Activated naive CD4-positive, alpha-beta T cell treated with anti-CD3 and anti-CD28 coated beads, Interleukin-2, amount 50 U/mL, for 72 hours (primary cell): ENCODE measurements around the gene NKD1. TPM values are rescaled to one million over a fixed set of nuclear protein-coding genes. Genes with fewer than 3 reads are reported as not detected.

Source experiments
- ATAC-seq, 2 donors: fragments of 150-1000 bp; cut with Tn5 transposase; 2 replicates each; pipeline ENCODE4 v1.10.0; 2021; ENCODE audit warnings: mild to moderate bottlenecking in 2 of 2, moderate library complexity in 2 of 2
- DNase-seq, 2 donors: peaks; one replicate each; pipeline ENCODE4 v3.0.0; 2021 to 2022; ENCODE audit warnings: low spot score in 2 of 2
- H3K27ac Mint-ChIP-seq, 2 donors: one replicate each; pipeline ENCODE4 v1.8.0; 2022; ENCODE audit warnings: mild to moderate bottlenecking in 2 of 2, mixed read lengths in 2 of 2
- H3K36me3 Mint-ChIP-seq, 2 donors: one replicate each; pipeline ENCODE4 v1.8.0; 2022; ENCODE audit warnings: mixed read lengths in 2 of 2
- H3K9me3 Mint-ChIP-seq, 2 donors: one replicate each; pipeline ENCODE4 v1.8.0; 2022; ENCODE audit warnings: mixed read lengths in 2 of 2
- total RNA-seq, 2 donors: library from RNA; stranded (reverse); gene quantifications; one replicate each; pipeline ENCODE4 v1.2.3, GENCODE V29; 2022

NKD1 gene
- total RNA-seq, 2 donors from 2014 or later: 1.4 to 2.1 TPM

- Mint-ChIP-seq H3K36me3 (peaks cover 26 to 35% of the 10 kb centered on the region in 2 donors), H3K9me3 (no peaks in the 10 kb centered on the region), H3K27ac (peak overlapping the region in 1 of 2 donors; percentile 5)
- no peak for ATAC-seq
- no peak for DNase-seq
Measured at GRCh38 chr16:50560903-50561863, 13.0 kb downstream of the NKD1 start.

DNA sequence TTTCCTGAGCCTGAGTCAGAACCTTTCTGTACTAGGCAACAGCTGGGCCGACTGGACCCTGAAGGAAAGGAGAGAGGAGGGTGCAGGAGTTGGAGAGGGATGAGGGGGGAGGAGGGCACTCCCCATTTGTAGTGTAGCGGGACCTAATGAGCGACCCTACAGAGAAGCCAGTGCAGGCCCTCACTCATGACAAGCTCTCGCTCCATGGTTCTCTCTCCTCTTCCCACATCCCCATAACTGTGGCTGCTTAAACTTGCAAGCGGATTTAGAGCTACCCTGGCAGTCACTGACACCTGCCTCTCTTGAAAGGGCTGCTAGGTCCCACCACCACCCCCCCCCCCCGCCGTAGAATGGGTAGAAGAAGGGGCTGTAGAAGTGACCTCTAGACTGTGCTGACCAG lies 14.5 kb downstream of the NKD1 start:
- ATAC-seq: no peak
- peak overlapping the region in 1 of 2 donors; percentile 32 for H3K27ac Mint-ChIP-seq
- peaks cover 13 to 38% of the 10 kb centered on the region in 2 donors for H3K36me3 Mint-ChIP-seq
- no peaks in the 10 kb centered on the region for H3K9me3 Mint-ChIP-seq
- DNase-seq: no peak

DNA sequence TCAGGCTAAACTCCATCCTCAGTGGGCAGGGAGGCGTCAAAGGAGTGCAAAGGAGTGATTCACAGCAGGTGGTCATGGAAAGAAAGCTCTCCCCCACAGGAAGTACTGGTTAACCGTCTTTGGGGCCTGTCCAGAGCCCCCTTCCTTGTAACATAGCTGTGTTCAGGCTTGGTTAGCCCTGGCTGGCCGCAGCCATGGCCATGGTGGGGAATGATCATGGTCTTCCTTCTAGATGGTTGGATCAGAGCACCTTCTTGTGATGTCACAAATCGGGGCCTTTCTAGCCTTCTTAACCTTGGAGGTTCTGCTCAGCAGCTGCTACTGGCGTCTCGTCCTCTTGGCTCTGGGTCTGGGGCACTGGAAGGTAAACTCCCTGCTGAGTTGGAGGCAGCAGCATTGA lies 15.8 kb downstream of the NKD1 start:
- H3K36me3 Mint-ChIP-seq: peaks cover 12 to 31% of the 10 kb centered on the region in 2 donors
- ATAC-seq (no peak), DNase-seq (no peak)
- no peak overlapping the region for H3K27ac Mint-ChIP-seq
- no peaks in the 10 kb centered on the region for H3K9me3 Mint-ChIP-seq

GRCh38 chr16:50565428-50565827 lies 17.2 kb downstream of the NKD1 start:
- Mint-ChIP-seq H3K9me3 (no peaks in the 10 kb centered on the region), H3K27ac (no peak overlapping the region), H3K36me3 (peaks cover 12 to 20% of the 10 kb centered on the region in 2 donors)
- ATAC-seq (no peak), DNase-seq (no peak)

DNA sequence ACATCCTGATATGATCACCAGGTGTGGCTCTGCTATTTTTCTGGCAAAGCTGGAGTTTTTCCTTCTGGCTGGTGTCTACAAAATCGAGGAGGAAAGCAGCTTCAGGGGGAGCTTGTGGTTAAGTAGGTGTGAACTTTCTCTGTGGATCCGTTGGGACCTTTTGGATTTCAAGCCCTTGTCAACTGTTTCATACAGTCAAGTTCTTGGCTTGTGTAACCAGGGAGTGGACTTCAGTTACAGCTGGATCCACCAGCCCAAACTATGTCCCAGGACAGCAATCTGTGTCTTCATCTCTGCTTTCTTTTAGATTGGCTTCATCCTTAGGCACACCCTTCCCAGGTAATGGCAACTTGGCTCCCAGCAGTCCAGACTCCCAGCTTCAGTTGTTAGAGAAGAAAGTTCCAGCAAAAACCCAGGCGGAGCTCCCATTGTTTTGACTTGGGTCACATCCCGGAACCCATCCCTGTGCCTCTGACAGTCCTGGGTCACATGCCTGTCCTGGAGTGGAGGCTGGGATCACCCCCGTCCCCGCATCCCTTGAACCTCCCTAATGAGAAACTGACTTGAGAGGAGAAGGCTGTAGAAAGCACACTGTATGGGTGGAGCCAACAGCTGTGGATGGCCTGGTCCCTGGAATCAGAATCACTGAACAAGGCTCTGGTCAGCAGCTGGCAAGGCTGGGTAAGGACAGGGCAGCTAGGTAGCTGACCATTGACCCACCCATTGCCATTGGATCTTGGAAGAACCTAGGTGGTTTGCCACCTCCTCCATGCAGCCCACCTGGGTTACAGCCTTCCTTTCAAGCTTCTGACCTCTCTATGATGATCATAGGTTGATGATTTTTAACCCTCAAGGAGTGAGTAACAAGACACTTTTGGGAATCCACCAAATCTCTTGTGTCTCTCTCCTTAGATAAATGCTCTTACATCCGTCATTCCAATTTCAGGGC lies 18.1 kb downstream of the NKD1 start:
- H3K36me3 Mint-ChIP-seq: peaks cover 6 to 15% of the 10 kb centered on the region in 2 donors
- DNase-seq (no peak), ATAC-seq (no peak)
- no peaks in the 10 kb centered on the region for H3K9me3 Mint-ChIP-seq
- H3K27ac Mint-ChIP-seq: no peak overlapping the region

DNA sequence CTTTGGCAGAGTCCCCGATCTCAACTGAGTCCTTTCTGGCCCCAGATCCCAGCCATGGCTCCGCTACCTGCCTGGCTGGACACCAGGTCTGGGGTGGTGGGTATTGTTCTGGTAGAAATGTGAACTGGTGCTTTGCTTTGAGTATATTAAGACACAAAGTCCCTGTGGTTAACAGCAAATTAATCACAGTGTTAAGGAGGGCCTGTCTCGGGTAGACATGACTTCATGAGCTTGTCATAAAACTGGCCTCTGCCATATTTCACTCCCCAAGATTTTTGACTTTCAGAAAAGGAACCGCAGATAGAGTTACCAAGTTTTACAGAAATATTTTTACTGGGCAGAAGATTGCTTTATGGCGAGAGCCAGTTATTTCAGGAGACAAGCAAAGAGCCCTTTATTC lies 19.5 kb downstream of the NKD1 start:
- Mint-ChIP-seq H3K27ac (peak overlapping the region; percentile 18 to 92), H3K9me3 (no peaks in the 10 kb centered on the region), H3K36me3 (peaks cover 0 to 4% of the 10 kb centered on the region in 2 donors)
- ATAC-seq (no peak), DNase-seq (no peak)

- ATAC-seq (no peak), DNase-seq (no peak)
- H3K36me3 Mint-ChIP-seq: peaks cover 0 to 4% of the 10 kb centered on the region in 2 donors
- H3K9me3 Mint-ChIP-seq: no peaks in the 10 kb centered on the region
- peak overlapping the region; percentile 18 to 92 for H3K27ac Mint-ChIP-seq
Measured at GRCh38 chr16:50568187-50568815, 20.1 kb downstream of the NKD1 start.

DNA sequence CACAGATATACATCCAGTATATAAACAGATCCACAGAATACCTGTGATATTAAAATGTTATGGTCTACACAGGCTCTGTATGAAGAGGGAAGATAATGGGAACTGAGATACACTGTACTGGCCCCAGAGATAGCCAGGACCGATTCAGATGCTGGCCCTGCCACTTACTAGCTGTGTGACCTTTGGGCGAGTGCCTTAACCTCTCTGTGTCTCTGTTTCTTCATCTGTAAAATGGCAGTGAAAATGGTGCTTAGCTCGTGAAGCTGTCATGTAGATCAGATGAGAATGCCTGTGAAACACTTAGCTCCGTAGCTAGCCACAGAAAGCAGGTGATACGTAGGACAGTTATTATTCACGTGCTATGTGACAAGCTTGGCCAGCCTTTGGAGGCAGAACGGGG lies 22.2 kb downstream of the NKD1 start:
- no peak for DNase-seq
- no peak for ATAC-seq
- Mint-ChIP-seq H3K36me3 (peaks cover 0 to 4% of the 10 kb centered on the region in 2 donors), H3K27ac (no peak overlapping the region), H3K9me3 (no peaks in the 10 kb centered on the region)

GRCh38 chr16:50570808-50571598 lies 22.8 kb downstream of the NKD1 start:
- no peak for DNase-seq
- Mint-ChIP-seq H3K36me3 (peaks cover 0 to 4% of the 10 kb centered on the region in 2 donors), H3K9me3 (no peaks in the 10 kb centered on the region), H3K27ac (peak overlapping the region in 1 of 2 donors; percentile 6)
- no peak for ATAC-seq

GRCh38 chr16:50571786-50572185 lies 23.6 kb downstream of the NKD1 start:
- no peak for DNase-seq
- Mint-ChIP-seq H3K27ac (peak overlapping the region; percentile 6 to 29), H3K9me3 (no peaks in the 10 kb centered on the region), H3K36me3 (no peaks in the 10 kb centered on the region)
- no peak for ATAC-seq

DNA sequence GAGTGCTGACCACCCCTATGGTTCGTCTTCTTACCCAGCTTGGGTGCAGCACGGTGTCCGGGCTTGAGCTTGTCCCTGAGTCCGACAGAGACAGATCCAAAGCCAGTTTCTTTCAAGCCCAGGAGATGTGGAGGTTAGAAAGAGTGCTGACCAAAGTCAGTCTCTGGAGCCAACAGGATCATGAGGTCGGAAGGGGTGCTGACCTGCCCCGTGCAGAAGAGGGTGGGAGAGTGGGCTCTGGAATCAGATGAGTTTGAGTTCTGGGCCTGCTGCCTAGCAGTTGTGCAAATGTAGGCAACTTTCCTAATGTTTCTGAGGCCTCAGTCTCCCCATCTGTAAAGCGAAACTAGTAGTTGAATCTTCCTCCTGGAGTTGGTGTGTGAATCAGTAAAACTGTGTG lies 24.5 kb downstream of the NKD1 start:
- H3K9me3 Mint-ChIP-seq: no peaks in the 10 kb centered on the region
- DNase-seq: no peak
- no peak for ATAC-seq

GRCh38 chr16:50573279-50573678 lies 25.1 kb downstream of the NKD1 start:
- DNase-seq (no peak), ATAC-seq (no peak)
- no peaks in the 10 kb centered on the region for H3K36me3 Mint-ChIP-seq
- H3K27ac Mint-ChIP-seq: no peak overlapping the region
- H3K9me3 Mint-ChIP-seq: no peaks in the 10 kb centered on the region

More for the DNA sequence above, 24.5 kb downstream of the NKD1 start:
- no peaks in the 10 kb centered on the region for H3K36me3 Mint-ChIP-seq
- H3K27ac Mint-ChIP-seq: no peak overlapping the region

- Mint-ChIP-seq H3K9me3 (peaks cover 0 to 2% of the 10 kb centered on the region in 2 donors), H3K36me3 (no peaks in the 10 kb centered on the region), H3K27ac (no peak overlapping the region)
- DNase-seq (no peak), ATAC-seq (no peak)
Measured at GRCh38 chr16:50573947-50574744, 25.9 kb downstream of the NKD1 start.

- ATAC-seq: no peak
- peaks cover 0 to 3% of the 10 kb centered on the region in 2 donors for H3K9me3 Mint-ChIP-seq
- H3K36me3 Mint-ChIP-seq: no peaks in the 10 kb centered on the region
Measured at GRCh38 chr16:50574745-50575136, 26.5 kb downstream of the NKD1 start.

DNA sequence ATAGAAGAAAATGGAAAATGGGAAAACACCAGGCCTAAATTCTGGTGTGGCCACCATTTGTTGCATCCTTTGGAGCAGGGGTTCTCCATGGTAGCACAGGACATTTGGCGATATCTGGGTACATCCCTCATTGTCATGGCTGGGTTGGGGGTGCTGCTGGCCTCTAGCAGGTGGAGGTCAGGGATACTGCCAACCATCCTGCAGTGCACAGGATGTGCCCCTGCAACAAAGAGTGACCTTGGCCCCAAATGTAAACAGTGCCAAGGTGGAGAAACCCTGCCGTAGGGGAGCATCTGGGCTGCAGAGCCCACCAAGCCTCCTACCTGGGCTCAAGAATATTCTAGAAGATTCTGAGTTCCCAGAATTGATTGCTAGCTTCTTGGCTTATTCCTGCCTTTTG lies 27.5 kb downstream of the NKD1 start:
- DNase-seq (no peak), ATAC-seq (no peak)
- peaks cover 0 to 3% of the 10 kb centered on the region in 2 donors for H3K9me3 Mint-ChIP-seq
- no peaks in the 10 kb centered on the region for H3K36me3 Mint-ChIP-seq
- no peak overlapping the region for H3K27ac Mint-ChIP-seq

More at GRCh38 chr16:50574745-50575136, 26.5 kb downstream of the NKD1 start:
- H3K27ac Mint-ChIP-seq: no peak overlapping the region
- no peak for DNase-seq
